ENCODE results near the gene TNFSF12.
A peak's percentile ranks its signal among the peaks of the same experiment; 100 is the strongest.

- peak in 1 of 3 experiments; percentile 5 for TF ChIP-seq CTCF (optimal IDR thresholded peaks at IDR 0.05 in 1 of 3, IDR thresholded peaks at IDR 0.05 in 1 of 3, conservative IDR thresholded peaks at IDR 0.05 in 1 of 3; ENCODE audit: extremely low read depth in 1 of 3, insufficient read depth in 2 of 3, low read length in 3 of 3)
- no peak for TF ChIP-seq EZH2 (IDR thresholded peaks at IDR 0.05; ENCODE audit: low read length)
These were observed 41.2 kb downstream of the TNFSF12 start, which contains the start of gene SOX15 for GRCh38 chr17:7589891-7590691.
